A549 (cell line): ENCODE data around the gene STS.

Experiments used
- CEBPB ChIP-seq, 2 experiments: fragments of >200 bp in 1 of 2; sonication (Bioruptor Twin) in 1 of 2; formaldehyde crosslinking in 1 of 2; IDR thresholded peaks; 2 replicates each; pipeline ENCODE4 v1.6.1; 2012 to 2016
- CHD2 ChIP-seq: fragments of 150-350 bp; IDR thresholded peaks from 2 replicates; pipeline ENCODE4 v1.6.1; 2014; ENCODE audit warnings: low read length; ENCODE audit not compliant: partially characterized antibody
- POLR2A ChIP-seq: IDR thresholded peaks from 2 replicates; pipeline ENCODE4 v1.6.1; 2012; ENCODE audit warnings: mild to moderate bottlenecking, low read length

DNA sequence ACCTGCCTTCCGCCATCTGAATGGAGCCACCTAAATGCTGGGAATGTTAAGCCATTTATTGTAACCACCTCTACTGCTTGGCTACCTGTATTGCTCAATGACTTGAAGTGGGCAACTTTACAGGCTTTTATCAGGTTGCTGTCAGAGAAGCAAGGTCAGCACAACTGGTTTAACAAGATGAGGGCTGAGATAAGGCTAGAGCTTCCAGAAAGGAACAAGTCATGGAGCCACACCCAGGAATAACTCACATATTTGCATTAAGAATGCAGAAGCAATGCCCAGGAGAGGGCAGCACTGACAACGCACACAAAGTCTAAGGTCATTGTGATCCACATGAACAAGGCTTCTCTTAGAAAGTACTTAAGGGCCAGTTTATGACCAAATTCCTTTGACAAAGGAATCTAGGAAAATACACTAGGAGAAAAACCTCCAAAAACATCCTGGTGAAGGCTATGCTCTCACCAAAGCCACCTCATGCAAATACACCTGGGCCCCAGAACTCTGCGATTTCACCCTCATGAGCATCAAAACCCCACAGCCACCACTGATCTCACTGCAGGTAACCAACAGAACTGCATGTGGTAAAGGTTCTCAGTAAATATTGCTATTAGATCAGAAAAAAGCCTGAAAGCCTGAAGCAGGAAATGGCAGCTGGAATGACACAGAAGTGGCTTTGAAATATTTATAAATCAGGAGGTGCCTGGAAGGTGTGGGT is 15.0 kb upstream of the STS start:
- TF ChIP-seq POLR2A (no peak), CEBPB (IDR thresholded peaks at IDR 0.05) (peak in 1 of 2 experiments; percentile 44; a peak in 2 of 4 replicates), CHD2 (no peak)
